Endothelial cell of umbilical vein (primary cell): Measurements from ENCODE around the gene POP7. TPM values are rescaled to one million over a fixed set of nuclear protein-coding genes. Genes with fewer than 3 reads are reported as not detected.

Experiments used
- BruUV-seq: library from RNA; stranded (reverse); fragments of 400-500 nt; replicated peaks from 2 replicates; lab custom pipeline; 2021; lab: Mats Ljungman, UMichigan
- CTCF ChIA-PET: fragments of 300-600, 350-600 bp; sonication (Branson Sonifier 250); formaldehyde crosslinking; loops from one replicate; lab custom pipeline; 2021; ENCODE audit warnings: antibody characterized with exemption, inconsistent platforms; lab: Charles Lee
- POLR2A ChIA-PET: fragments of 300-600, 350-600 bp; sonication (Branson Sonifier 250); formaldehyde crosslinking; loops from one replicate; lab custom pipeline; 2021; ENCODE audit warnings: antibody characterized with exemption, inconsistent platforms; lab: Charles Lee
- DNase-seq: peaks from one replicate; pipeline ENCODE4 v3.0.0-alpha.2; 2011; ENCODE audit warnings: low read depth, low spot score
- FAIRE-seq: peaks from 2 replicates; lab custom pipeline; 2011; peaks lifted over from hg19 to GRCh38; lab: Jason Lieb, UNC
- H2AFZ ChIP-seq: 2 replicates; pipeline ENCODE4 v1.6.0; 2012; ENCODE audit warnings: low read depth, low read length, control low read depth, inconsistent platforms
- H3K27ac ChIP-seq: 2 replicates; pipeline ENCODE4 v1.5.1; 2011; ENCODE audit warnings: low read depth, mild to moderate bottlenecking, control low read depth, low read length, moderate library complexity; ENCODE audit not compliant: insufficient read depth
- H3K27me3 ChIP-seq, 2 experiments: 2 replicates each; pipeline versions ENCODE4 v1.6.0 to v1.6.1; 2011; ENCODE audit warnings: low read length in 2 of 2, mixed read lengths in 1 of 2; ENCODE audit not compliant: control insufficient read depth in 2 of 2, insufficient read depth in 2 of 2
- H3K36me3 ChIP-seq, 2 experiments: 2 replicates in 1 of 2; 3 replicates in 1 of 2; pipeline ENCODE4 v1.5.1; 2011; ENCODE audit warnings: low read length in 2 of 2, mild to moderate bottlenecking in 1 of 2, moderate library complexity in 1 of 2; ENCODE audit not compliant: control insufficient read depth in 2 of 2, insufficient read depth in 2 of 2; ENCODE audit errors: extremely low read depth in 1 of 2
- H3K4me1 ChIP-seq: 3 replicates; pipeline ENCODE4 v1.5.1; 2011; ENCODE audit warnings: mild to moderate bottlenecking, low read length; ENCODE audit not compliant: control insufficient read depth, insufficient read depth; ENCODE audit errors: extremely low read depth
- H3K4me2 ChIP-seq: 2 replicates; pipeline ENCODE4 v1.6.1; 2011; ENCODE audit warnings: low read length, control low read depth, mixed read lengths; ENCODE audit not compliant: insufficient read depth
- H3K4me3 ChIP-seq, 3 experiments: fragments of 200-600 bp in 1 of 3; sonication (generic), shearing (Covaris generic) in 1 of 3; replicated peaks in 1 of 3; 2 replicates each; pipeline ENCODE4 v1.5.1; 2011 to 2016; ENCODE audit warnings: control low read depth in 3 of 3, low read length in 3 of 3, mild to moderate bottlenecking in 2 of 3, inconsistent platforms in 1 of 3, low read depth in 1 of 3, moderate library complexity in 1 of 3; ENCODE audit not compliant: insufficient read depth in 1 of 3
- H3K79me2 ChIP-seq: 2 replicates; pipeline ENCODE4 v1.6.0; 2012; ENCODE audit warnings: low read length, inconsistent platforms; ENCODE audit not compliant: control insufficient read depth, insufficient read depth
- H3K9ac ChIP-seq: replicated peaks from 2 replicates; pipeline ENCODE3; 2011; ENCODE audit warnings: low read length, control low read depth; ENCODE audit not compliant: insufficient read depth; ENCODE audit errors: extremely low read depth
- H3K9me1 ChIP-seq: replicated peaks from 3 replicates; pipeline ENCODE4 v1.6.0; 2011; ENCODE audit warnings: mild to moderate bottlenecking, low read length; ENCODE audit not compliant: control insufficient read depth, insufficient read depth; ENCODE audit errors: extremely low read depth
- H3K9me3 ChIP-seq: replicated peaks from 2 replicates; pipeline ENCODE4 v1.5.1; 2012; ENCODE audit warnings: low read length, inconsistent platforms; ENCODE audit not compliant: control insufficient read depth, insufficient read depth
- H4K20me1 ChIP-seq: replicated peaks from 2 replicates; pipeline ENCODE3; 2011; ENCODE audit warnings: mild to moderate bottlenecking, low read length; ENCODE audit not compliant: control insufficient read depth, insufficient read depth; ENCODE audit errors: extremely low read depth
- CTCF ChIP-seq, 2 donors: IDR thresholded peaks; 1 replicate in 1 of 2; 2 replicates in 1 of 2; pipeline ENCODE4 v1.5.1; 2011; ENCODE audit warnings: low read length in 2 of 2, mild to moderate bottlenecking in 2 of 2, moderate library complexity in 2 of 2, control low read depth in 1 of 2, inconsistent platforms in 1 of 2, low read depth in 1 of 2; ENCODE audit not compliant: insufficient read depth in 1 of 2; ENCODE audit errors: extremely low read depth in 1 of 2
- EZH2 ChIP-seq: IDR thresholded peaks from 2 replicates; pipeline ENCODE4 v1.6.1; 2012; ENCODE audit warnings: borderline replicate concordance, low read depth, mild to moderate bottlenecking, moderate library complexity, low read length, inconsistent platforms; ENCODE audit not compliant: severe bottlenecking
- FOS ChIP-seq: IDR thresholded peaks from 2 replicates; pipeline ENCODE4 v1.6.1; 2011; ENCODE audit warnings: mild to moderate bottlenecking, low read length, moderate library complexity, borderline replicate concordance; ENCODE audit not compliant: insufficient read depth
- GATA2 ChIP-seq: IDR thresholded peaks from 2 replicates; pipeline ENCODE4 v1.7.0; 2011; ENCODE audit warnings: low read depth, mild to moderate bottlenecking, moderate library complexity, mixed read lengths, low read length; ENCODE audit not compliant: insufficient read length, insufficient read depth
- JUN ChIP-seq: IDR thresholded peaks from 2 replicates; pipeline ENCODE4 v1.6.1; 2011; ENCODE audit warnings: borderline replicate concordance, low read depth; ENCODE audit not compliant: insufficient read length, insufficient read depth
- MAX ChIP-seq: IDR thresholded peaks from 2 replicates; pipeline ENCODE4 v1.6.1; 2011; ENCODE audit not compliant: insufficient read depth, insufficient read length
- MYC ChIP-seq: IDR thresholded peaks from one replicate; pipeline ENCODE4 v1.6.1; 2011; ENCODE audit warnings: mild to moderate bottlenecking, low read depth, low read length
- POLR2A ChIP-seq: IDR thresholded peaks from 2 replicates; pipeline ENCODE4 v1.6.1; 2012; ENCODE audit warnings: low read depth, mild to moderate bottlenecking, control low read depth, low read length
- POLR2AphosphoS5 ChIP-seq: IDR thresholded peaks from 2 replicates; pipeline ENCODE4 v1.6.1; 2012; ENCODE audit warnings: low read depth, mild to moderate bottlenecking, control low read depth, low read length, moderate library complexity; ENCODE audit not compliant: insufficient read depth
- dilution Hi-C: fragments of 300-500 bp; cut with MboI; formaldehyde crosslinking; loops from one replicate; pipeline ENCODE4 v1.15.0; 2019; ENCODE audit warnings: low sequenced_read_pairs; ENCODE audit not compliant: extremely low pct_ligation_motif_present
- intact Hi-C: fragments of 100-400 bp; cut with micrococcal nuclease; formaldehyde crosslinking; loops from one replicate; pipeline ENCODE4 v1.10.0; 2022
- polyA plus RNA-seq, 4 experiments: library from polyadenylated mRNA; depleted of rRNA in 3 of 4; stranded (reverse) in 3 of 4; unstranded in 1 of 4; fragments of >200 nt; gene quantifications; 2 replicates each; pipeline versions ENCODE4 v1.2.1 to v1.2.3, GENCODE V29; 2011 to 2012; ENCODE audit warnings: missing spikeins in 1 of 4
- total RNA-seq: library from RNA; stranded (reverse); gene quantifications from 2 replicates; pipeline ENCODE4 v1.2.3, GENCODE V29; 2021

Gene POP7
- total and polyA plus RNA-seq, 2 donors (not counting 3 experiments of a cell fraction or from before 2014, with no cell fraction given) = 47.4 to 48.8 TPM

GRCh38 chr7:100753750-100754149, 47.8 kb downstream of the POP7 start:
- Histone ChIP-seq H3K4me3 (no peak overlapping the region), H3K27ac (no peak overlapping the region), H3K9me3 (no peaks in the 10 kb centered on the region), H3K79me2 (no peaks in the 10 kb centered on the region), H3K27me3 (peaks cover 9 to 13% of the 10 kb centered on the region in 2 experiments), H3K9ac (no peak overlapping the region), H3K36me3 (no peaks in the 10 kb centered on the region), H3K9me1 (no peaks in the 10 kb centered on the region), H3K4me1 (no peaks in the 10 kb centered on the region), H3K4me2 (no peak overlapping the region), H2AFZ (no peak overlapping the region), H4K20me1 (no peaks in the 10 kb centered on the region)
- FAIRE-seq (no peak), DNase-seq (no peak)
- ChIA-PET POLR2A (interaction anchor here (0.6 kb wide), 1 partner anchor 149 kb away, joined by 4 read pairs; no protein-coding TSS in a partner anchor), CTCF (interaction anchor here (1.0 kb wide), 1 partner anchor 15 kb away, joined by 3 read pairs; no protein-coding TSS in a partner anchor)
- no TSS peak for BruUV-seq
- intact Hi-C loops (no loop called here), dilution Hi-C loops (no loop called here)
- TF ChIP-seq GATA2 (no peak), MYC (no peak), FOS (no peak), POLR2A (no peak), CTCF (IDR thresholded peaks at IDR 0.05; ENCODE audit: extremely low read depth in 1 of 2, insufficient read depth in 1 of 2, low read depth in 1 of 2, low read length in 2 of 2) (no peak), MAX (no peak), EZH2 (no peak), POLR2AphosphoS5 (no peak), JUN (no peak)

Other genes with a start within 250 kb of the POP7 start
- 1.5 and 4.1 TPM in 2 replicates for gene SPACDR, start 241.9 kb upstream of the POP7 start, total RNA-seq
- 1.6 and 1.9 TPM in 2 replicates for gene SPACDR, start 241.9 kb upstream of the POP7 start, polyA plus RNA-seq
- 66.3 and 84.4 TPM in 2 replicates for gene TSC22D4, start 226.9 kb upstream of the POP7 start, total RNA-seq
- 40.1 and 52.5 TPM in 2 replicates for gene TSC22D4, start 226.9 kb upstream of the POP7 start, polyA plus RNA-seq
- gene NYAP1, start 222.2 kb upstream of the POP7 start, total RNA-seq = 2.0 and 2.8 TPM in 2 replicates
- 0.37 and 0.46 TPM in 2 replicates for gene NYAP1, start 222.2 kb upstream of the POP7 start, polyA plus RNA-seq
- gene AGFG2, start 166.9 kb upstream of the POP7 start, total RNA-seq = 36.3 and 44.6 TPM in 2 replicates
- 33.6 and 47.9 TPM in 2 replicates for gene AGFG2, start 166.9 kb upstream of the POP7 start, polyA plus RNA-seq
- gene SAP25, start 132.2 kb upstream of the POP7 start, total RNA-seq = 2.4 and 3.2 TPM in 2 replicates
- 3.2 and 5.0 TPM in 2 replicates for gene SAP25, start 132.2 kb upstream of the POP7 start, polyA plus RNA-seq
- 56.1 and 61.5 TPM in 2 replicates for gene LRCH4, start 120.0 kb upstream of the POP7 start, total RNA-seq
- 32.1 and 40.6 TPM in 2 replicates for gene LRCH4, start 120.0 kb upstream of the POP7 start, polyA plus RNA-seq
- gene FBXO24, start 119.8 kb upstream of the POP7 start, total RNA-seq = 0.35 and 0.38 TPM in 2 replicates
- gene FBXO24, start 119.8 kb upstream of the POP7 start, polyA plus RNA-seq = 0.16 and 0.37 TPM in 2 replicates
- gene PCOLCE, start 103.8 kb upstream of the POP7 start, total RNA-seq = 4.3 and 4.7 TPM in 2 replicates
- 1.2 and 2.5 TPM in 2 replicates for gene PCOLCE, start 103.8 kb upstream of the POP7 start, polyA plus RNA-seq
- 24.2 and 24.4 TPM in 2 replicates for gene MOSPD3, start 93.6 kb upstream of the POP7 start, total RNA-seq
- 40.7 and 53.5 TPM in 2 replicates for gene MOSPD3, start 93.6 kb upstream of the POP7 start, polyA plus RNA-seq
- 0.60 and 0.95 TPM in 2 replicates for gene TFR2, start 64.6 kb upstream of the POP7 start, total RNA-seq
- 0.32 and 0.37 TPM in 2 replicates for gene TFR2, start 64.6 kb upstream of the POP7 start, polyA plus RNA-seq
- gene ACTL6B, start 49.7 kb upstream of the POP7 start, total RNA-seq = not detected in 2 replicates
- not detected in 2 replicates for gene ACTL6B, start 49.7 kb upstream of the POP7 start, polyA plus RNA-seq
- 297 and 300 TPM in 2 replicates for gene GNB2, start 32.4 kb upstream of the POP7 start, total RNA-seq
- 433 and 502 TPM in 2 replicates for gene GNB2, start 32.4 kb upstream of the POP7 start, polyA plus RNA-seq
- 37.3 and 46.3 TPM in 2 replicates for gene GIGYF1, start 11.9 kb upstream of the POP7 start, total RNA-seq
- 13.6 and 17.2 TPM in 2 replicates for gene GIGYF1, start 11.9 kb upstream of the POP7 start, polyA plus RNA-seq
- not detected in 2 replicates for gene EPO, start 14.3 kb downstream of the POP7 start, total RNA-seq
- gene EPO, start 14.3 kb downstream of the POP7 start, polyA plus RNA-seq = not detected in 2 replicates
- gene ZAN, start 27.5 kb downstream of the POP7 start, total RNA-seq = not detected in 2 replicates
- not detected in 2 replicates for gene ZAN, start 27.5 kb downstream of the POP7 start, polyA plus RNA-seq
- 148 and 193 TPM in 2 replicates for gene EPHB4, start 121.4 kb downstream of the POP7 start, total RNA-seq
- 240 and 274 TPM in 2 replicates for gene EPHB4, start 121.4 kb downstream of the POP7 start, polyA plus RNA-seq
- gene SLC12A9, start 146.6 kb downstream of the POP7 start, total RNA-seq = 30.1 and 35.0 TPM in 2 replicates
- 37.0 and 37.5 TPM in 2 replicates for gene SLC12A9, start 146.6 kb downstream of the POP7 start, polyA plus RNA-seq
- gene TRIP6, start 161.3 kb downstream of the POP7 start, total RNA-seq = 84.5 and 90.3 TPM in 2 replicates
- gene TRIP6, start 161.3 kb downstream of the POP7 start, polyA plus RNA-seq = 88.6 and 90.3 TPM in 2 replicates
- 199 and 202 TPM in 2 replicates for gene SRRT, start 169.0 kb downstream of the POP7 start, total RNA-seq
- 51.9 and 58.6 TPM in 2 replicates for gene SRRT, start 169.0 kb downstream of the POP7 start, polyA plus RNA-seq
- 0.93 and 1.6 TPM in 2 replicates for gene UFSP1, start 183.6 kb downstream of the POP7 start, total RNA-seq
- gene UFSP1, start 183.6 kb downstream of the POP7 start, polyA plus RNA-seq = 0.84 and 1.1 TPM in 2 replicates
- gene ACHE, start 189.8 kb downstream of the POP7 start, total RNA-seq = 0.18 TPM in 2 replicates
- 0.28 and 0.48 TPM in 2 replicates for gene ACHE, start 189.8 kb downstream of the POP7 start, polyA plus RNA-seq
- gene MUC3A, start 243.4 kb downstream of the POP7 start, total RNA-seq = not detected in 2 replicates
- gene MUC3A, start 243.4 kb downstream of the POP7 start, polyA plus RNA-seq = not detected in 2 replicates